ENCODE data around the gene ASL.

GRCh38 chr7:66100408-66101050, 24.9 kb downstream of the ASL start:
- no peak for TF ChIP-seq POLR2A (IDR thresholded peaks at IDR 0.05; ENCODE audit: low read depth, low read length)
- TF ChIP-seq POLR2AphosphoS5 (IDR thresholded peaks at IDR 0.05; ENCODE audit: low read depth, low read length), result no peak

Data from GM12891 (cell line).